Measurements from ENCODE around the gene IFITM5.

The IFITM5 gene

DNA sequence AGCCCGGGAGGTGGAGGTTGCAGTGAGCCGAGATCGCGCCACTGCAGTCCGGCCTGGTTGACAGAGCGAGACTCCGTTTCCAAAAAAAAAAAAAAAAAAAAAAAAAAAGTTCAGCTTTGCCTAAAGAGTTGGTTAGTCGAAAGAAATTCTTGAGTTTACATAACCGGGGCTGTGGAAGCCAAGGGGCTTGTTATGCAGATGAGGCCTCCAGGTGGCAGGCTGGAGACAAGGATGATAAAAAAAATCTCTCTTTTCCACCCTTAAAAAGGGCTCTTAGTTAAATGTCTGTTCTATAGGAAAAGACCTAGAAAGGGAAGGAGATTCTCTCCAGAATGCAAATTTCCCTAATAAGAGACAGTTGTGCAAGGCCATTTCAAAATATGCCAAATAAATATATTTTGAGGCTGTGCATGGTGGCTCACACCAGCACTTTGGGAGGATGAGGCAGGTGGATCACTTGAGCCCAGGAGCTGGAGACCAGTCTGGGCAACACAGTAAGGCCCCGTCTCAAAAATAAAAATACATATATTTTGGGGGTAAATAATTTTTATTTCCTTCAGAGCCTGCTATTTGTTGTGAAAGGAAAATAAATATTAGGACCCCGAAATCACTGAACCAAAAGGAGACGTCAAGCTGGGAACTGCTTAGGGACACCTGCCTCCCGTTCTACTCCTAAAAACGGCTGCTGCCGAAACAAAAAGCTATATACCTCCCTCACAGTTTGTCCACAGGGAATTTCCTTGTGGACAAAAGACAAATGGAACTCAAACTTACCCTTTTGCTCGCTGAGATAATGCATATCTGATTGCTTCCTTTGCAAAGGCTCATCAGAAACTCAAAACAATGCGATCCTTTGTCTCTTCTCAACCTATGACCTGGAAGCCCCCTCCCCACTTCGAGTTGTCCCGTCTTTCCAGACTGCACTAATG, 5.9 kb upstream of the IFITM5 start:
- TF ChIP-seq, protein P1, sequence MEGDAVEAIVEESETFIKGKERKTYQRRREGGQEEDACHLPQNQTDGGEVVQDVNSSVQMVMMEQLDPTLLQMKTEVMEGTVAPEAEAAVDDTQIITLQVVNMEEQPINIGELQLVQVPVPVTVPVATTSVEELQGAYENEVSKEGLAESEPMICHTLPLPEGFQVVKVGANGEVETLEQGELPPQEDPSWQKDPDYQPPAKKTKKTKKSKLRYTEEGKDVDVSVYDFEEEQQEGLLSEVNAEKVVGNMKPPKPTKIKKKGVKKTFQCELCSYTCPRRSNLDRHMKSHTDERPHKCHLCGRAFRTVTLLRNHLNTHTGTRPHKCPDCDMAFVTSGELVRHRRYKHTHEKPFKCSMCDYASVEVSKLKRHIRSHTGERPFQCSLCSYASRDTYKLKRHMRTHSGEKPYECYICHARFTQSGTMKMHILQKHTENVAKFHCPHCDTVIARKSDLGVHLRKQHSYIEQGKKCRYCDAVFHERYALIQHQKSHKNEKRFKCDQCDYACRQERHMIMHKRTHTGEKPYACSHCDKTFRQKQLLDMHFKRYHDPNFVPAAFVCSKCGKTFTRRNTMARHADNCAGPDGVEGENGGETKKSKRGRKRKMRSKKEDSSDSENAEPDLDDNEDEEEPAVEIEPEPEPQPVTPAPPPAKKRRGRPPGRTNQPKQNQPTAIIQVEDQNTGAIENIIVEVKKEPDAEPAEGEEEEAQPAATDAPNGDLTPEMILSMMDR (conservative IDR thresholded peaks at IDR 0.05; ENCODE audit: low read depth, low read length): peak; percentile 78
- H3K4me3 ChIP-seq (ENCODE audit: low read depth, low read length): no peak overlapping the region
- DNase-seq (ENCODE audit: low read depth): peak; percentile 90

- H3K4me3 ChIP-seq (ENCODE audit: low read depth, low read length): no peak overlapping the region
- no peak for DNase-seq (ENCODE audit: low read depth)
- TF ChIP-seq, protein P1 (conservative IDR thresholded peaks at IDR 0.05; ENCODE audit: low read depth, low read length): no peak
These were observed 4.8 kb upstream of the IFITM5 start for GRCh38 chr11:304061-304506.

DNA sequence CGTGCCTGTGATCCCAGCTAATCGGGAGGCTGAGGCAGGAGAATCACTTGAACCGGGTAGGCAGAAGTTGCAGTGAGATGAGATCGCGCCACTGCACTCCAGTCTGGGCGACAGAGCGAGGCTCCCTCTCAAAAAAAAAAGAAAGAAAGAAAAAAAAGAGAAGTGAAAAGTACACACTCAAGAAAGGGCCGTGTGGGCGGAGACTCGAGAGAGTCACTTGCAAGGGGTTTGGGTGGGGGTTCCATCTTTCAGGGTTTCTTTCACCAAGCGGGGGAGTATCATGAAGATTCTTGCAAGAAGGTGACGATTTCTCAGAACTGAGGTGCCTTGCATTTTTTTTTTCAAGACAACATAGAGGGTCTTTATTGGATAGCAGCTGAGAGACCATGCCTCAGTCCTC, 4.0 kb upstream of the IFITM5 start:
- TF ChIP-seq, protein P1 (conservative IDR thresholded peaks at IDR 0.05; ENCODE audit: low read depth, low read length): no peak
- no peak overlapping the region for H3K4me3 ChIP-seq (ENCODE audit: low read depth, low read length)
- no peak for DNase-seq (ENCODE audit: low read depth)

- no peak overlapping the region for H3K4me3 ChIP-seq (ENCODE audit: low read depth, low read length)
- TF ChIP-seq, protein P1 (conservative IDR thresholded peaks at IDR 0.05; ENCODE audit: low read depth, low read length): peak; percentile 38
- DNase-seq (ENCODE audit: low read depth): peak; percentile 20
These were observed 817 bp upstream of the IFITM5 start for GRCh38 chr11:299951-300735.

DNA sequence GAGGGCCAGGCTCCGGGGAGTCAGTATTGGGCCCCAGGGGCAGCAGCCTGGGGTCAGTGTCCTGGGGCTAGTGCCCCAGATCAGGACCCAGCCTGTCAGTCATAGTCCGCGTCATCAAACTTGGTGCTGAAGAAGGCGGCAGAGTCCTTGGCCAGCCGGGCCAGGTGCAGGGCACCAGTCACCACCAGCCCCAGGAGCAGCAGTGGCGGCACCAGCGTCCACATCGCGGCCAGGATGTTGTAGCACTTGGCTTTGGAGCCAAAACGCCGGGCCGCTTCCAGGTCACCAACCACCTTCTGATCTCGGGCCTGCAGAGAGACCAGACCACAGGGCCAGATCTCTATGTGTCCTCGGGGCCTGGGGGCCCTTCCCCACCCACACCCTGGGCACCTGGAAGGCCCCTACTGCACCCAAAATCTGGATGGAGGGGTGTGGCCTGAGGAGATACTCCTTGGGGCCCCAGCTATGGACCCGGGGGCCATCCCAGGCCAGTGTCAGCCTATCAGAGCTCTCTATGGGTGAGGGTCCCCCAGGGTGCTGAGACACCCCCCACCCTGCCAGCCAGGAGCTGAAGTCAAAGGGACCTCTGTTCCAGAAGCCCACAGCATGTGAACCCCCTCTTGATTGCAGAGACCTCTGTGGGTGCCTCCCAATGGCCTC, 790 bp downstream of the IFITM5 start:
- DNase-seq (ENCODE audit: low read depth): no peak
- TF ChIP-seq, protein P1 (conservative IDR thresholded peaks at IDR 0.05; ENCODE audit: low read depth, low read length): no peak
- no peak overlapping the region for H3K4me3 ChIP-seq (ENCODE audit: low read depth, low read length)

- H3K4me3 ChIP-seq (ENCODE audit: low read depth, low read length): no peak overlapping the region
- TF ChIP-seq, protein P1 (conservative IDR thresholded peaks at IDR 0.05; ENCODE audit: low read depth, low read length): no peak
- no peak for DNase-seq (ENCODE audit: low read depth)
These were observed 1.5 kb downstream of the IFITM5 start for GRCh38 chr11:297586-298405.
